GM12873 (cell line): ENCODE measurements around the gene FAM53B.

ENCODE experiments used
- CTCF ChIP-seq: IDR thresholded peaks from 2 replicates; pipeline ENCODE4 v1.5.1; 2012; ENCODE audit warnings: low read depth, mild to moderate bottlenecking, moderate library complexity, low read length, control low read depth; ENCODE audit not compliant: insufficient read depth; ENCODE audit errors: missing control alignments

FAM53B gene

GRCh38 chr10:124622866-124623536 is 121.2 kb downstream of the FAM53B start:
- no peak for TF ChIP-seq CTCF

- TF ChIP-seq CTCF, result no peak
Observed at GRCh38 chr10:124622158-124622557, 122.0 kb downstream of the FAM53B start.

GRCh38 chr10:124621637-124622036 is 122.5 kb downstream of the FAM53B start:
- TF ChIP-seq CTCF, result no peak

- no peak for TF ChIP-seq CTCF
Observed at GRCh38 chr10:124619802-124620490, 124.2 kb downstream of the FAM53B start.

GRCh38 chr10:124619195-124619594 is 125.0 kb downstream of the FAM53B start:
- no peak for TF ChIP-seq CTCF

GRCh38 chr10:124618470-124619073 is 125.6 kb downstream of the FAM53B start:
- no peak for TF ChIP-seq CTCF

GRCh38 chr10:124616836-124617130 is 127.4 kb downstream of the FAM53B start:
- no peak for TF ChIP-seq CTCF
